Pons (tissue), 1 donor: Measurements from ENCODE around the gene TMEM134.
A peak's percentile ranks its signal among the peaks of the same experiment; 100 is the strongest.
"Not testable (repeated sequence)": the region's sequence is repeated elsewhere in the genome, so short reads cannot be mapped to it uniquely, and the experiment has no call there.

Experiments
- DNase-seq: peaks from one replicate; pipeline ENCODE4 v3.0.0-alpha.2; 2016; ENCODE audit warnings: low spot score

TMEM134 gene

GRCh38 chr11:67485873-67486361 is 16.9 kb upstream of the TMEM134 start:
- not testable (repeated sequence) for DNase-seq

DNA sequence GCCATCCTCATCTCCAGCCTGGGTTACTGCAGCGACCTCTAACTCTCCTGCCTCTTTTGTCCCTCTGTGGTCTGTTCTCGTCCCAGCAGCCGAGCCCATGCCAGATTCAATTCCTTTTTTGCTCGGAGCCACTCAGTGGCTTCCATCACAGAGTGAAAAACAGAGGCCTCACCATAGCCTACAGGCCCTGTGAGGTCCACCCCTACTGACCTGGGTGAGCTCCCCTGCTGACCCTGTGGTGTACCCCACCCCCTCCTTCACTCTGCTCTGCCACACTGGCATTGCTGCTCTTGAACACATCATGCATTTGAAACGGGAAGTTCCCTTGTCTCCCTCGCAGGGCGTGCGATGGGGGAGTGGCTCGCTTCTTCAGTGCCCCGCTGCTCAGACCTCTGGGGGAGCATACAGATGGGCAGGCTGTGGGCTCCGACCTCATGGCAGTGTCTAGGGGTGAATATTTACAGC is 15.8 kb upstream of the TMEM134 start:
- DNase-seq = peak; percentile 43

DNA sequence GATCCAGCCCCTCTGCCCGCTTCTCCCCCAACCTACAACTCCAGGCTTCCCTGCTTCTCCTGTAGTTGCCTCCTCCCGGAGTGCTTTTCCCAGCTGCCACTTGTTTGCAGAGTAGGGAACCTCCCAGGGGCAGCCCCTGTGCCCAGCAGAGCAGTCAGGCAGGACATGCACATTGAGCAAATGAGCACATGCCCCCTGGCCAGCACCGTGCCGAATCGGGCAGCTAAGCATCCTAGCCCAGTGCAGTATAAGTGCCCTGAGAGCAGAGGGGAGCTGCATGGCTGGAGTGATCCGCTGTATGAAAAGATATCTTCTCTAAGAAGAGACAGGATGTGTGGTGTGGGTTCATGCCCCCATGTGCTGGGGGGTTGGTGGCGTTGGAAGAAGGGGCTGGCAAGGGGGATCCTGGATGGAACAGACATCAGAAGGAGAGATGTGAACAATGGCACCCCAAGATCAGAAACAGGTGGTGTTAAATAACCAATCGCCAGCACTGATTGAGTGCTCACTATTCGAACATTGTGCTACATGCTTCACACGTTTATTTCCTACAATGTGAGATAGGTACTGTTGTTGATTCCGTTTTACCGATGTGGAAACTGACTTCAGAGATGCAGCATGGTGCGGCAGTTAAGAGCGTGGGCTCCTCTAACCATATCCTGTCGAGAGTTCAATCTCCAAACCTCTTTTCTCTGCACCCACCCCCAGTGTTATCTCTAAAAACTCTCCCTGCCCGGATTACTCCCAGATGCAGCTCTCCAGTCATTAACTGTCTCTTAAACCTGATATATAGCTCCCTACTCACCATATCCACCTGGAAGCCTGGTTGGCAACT is 15.0 kb upstream of the TMEM134 start:
- no peak for DNase-seq

- peak; percentile 99 for DNase-seq
Observed at GRCh38 chr11:67482827-67483798, 14.1 kb upstream of the TMEM134 start, which contains the start of gene AIP. TSS of gene AIP (plus strand) at chr11:67483026. CDS start at chr11:67483159, 133 bp downstream.

- no peak for DNase-seq
Observed at GRCh38 chr11:67482275-67482826, 13.3 kb upstream of the TMEM134 start.

DNA sequence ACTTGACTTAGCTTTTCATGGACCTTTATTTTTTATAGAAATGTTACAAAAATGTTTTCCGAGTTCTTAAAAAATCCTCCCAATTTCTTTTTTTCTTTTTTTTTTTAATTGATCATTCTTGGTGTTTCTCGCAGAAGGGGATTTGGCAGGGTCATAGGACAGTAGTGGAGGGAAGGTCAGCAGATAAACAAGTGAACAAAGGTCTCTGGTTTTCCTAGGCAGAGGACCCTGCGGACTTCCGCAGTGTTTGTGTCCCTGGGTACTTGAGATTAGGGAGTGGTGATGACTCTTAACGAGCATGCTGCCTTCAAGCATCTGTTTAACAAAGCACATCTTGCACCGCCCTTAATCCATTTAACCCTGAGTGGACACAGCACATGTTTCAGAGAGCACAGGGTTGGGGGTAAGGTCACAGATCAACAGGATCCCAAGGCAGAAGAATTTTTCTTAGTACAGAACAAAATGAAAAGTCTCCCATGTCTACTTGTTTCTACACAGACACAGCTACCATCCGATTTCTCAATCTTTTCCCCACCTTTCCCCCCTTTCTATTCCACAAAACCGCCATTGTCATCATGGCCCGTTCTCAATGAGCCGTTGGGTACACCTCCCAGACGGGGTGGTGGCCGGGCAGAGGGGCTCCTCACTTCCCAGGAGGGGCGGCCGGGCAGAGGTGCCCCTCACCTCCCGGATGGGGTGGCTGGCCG is 8.4 kb upstream of the TMEM134 start:
- not testable (repeated sequence) for DNase-seq

DNA sequence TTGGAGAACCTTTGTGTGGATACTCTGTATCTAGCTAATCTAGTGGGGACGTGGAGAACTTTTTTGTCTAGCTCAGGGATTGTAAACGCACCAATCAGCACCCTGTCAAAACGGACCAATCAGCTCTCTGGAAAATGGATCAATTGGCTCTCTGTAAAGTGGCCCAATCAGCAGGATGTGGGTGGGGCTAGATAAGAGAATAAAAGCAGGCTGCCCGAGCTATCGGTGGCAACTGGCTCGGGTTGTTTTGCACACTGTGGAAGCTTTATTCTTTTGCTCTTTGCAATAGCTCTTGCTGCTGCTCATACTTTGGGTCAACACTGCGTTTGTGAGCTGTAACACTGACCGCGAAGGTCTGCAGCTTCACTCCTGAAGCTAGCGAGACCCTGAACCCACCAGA is 7.6 kb upstream of the TMEM134 start:
- DNase-seq = not testable (repeated sequence)

DNA sequence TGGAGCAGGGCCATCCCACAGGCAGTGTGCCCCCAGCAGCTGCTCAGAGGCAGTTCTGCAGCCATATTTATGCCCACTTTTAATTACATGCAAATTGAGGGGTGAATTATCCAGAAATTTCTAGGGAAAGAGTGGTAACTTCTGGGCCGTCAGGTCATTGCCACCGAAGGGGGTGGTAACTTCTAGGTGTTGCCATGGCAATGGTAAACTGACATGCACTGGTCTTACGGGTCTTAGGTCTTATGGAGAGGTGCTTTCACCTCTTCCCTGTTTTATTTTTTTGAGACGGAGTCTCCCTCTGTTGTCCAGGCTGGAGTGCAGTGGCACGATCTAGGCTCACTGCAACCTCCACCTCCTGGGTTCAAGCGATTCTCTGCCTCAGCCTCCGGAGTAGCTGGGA is 3.8 kb upstream of the TMEM134 start:
- DNase-seq = no peak

- DNase-seq = no peak
Observed at GRCh38 chr11:67470337-67471002, 1.4 kb upstream of the TMEM134 start.

DNA sequence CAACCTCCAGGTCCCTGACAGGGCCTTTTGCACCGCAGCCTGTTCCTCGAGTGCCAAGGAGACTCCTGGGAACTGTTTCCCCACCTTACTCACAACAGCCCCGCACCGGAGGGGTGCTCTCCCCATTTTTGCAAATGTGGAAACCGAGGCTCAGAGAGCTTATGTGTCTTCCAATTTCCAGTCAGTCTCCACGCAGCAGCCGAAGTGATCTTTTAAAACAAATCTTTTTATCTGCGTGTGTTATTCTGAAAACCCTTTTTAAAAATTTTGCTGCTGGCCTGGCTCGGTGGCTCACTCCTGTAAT is 409 bp upstream of the TMEM134 start:
- no peak for DNase-seq

- DNase-seq = no peak
Observed at GRCh38 chr11:67468456-67468758, 644 bp downstream of the TMEM134 start.

DNA sequence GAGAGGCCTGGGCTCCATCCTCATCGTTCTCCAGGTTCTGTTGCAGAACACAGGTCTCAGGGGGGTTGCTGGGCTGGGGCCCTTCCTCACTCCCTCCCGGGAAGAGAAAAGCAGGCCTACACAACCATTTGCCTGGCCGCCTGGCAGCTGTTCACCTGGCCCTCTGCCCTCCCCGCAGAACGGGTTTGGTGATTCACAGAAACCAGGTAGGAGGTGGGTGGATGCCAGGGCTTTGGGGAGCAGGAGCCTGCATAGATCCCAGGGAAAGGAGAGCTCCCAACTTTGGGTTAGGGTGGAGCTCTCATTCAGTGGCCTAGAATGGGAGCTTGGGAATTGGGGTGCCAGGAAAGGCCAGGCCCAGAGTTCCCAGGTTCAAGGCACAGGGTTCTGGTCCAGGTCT is 995 bp downstream of the TMEM134 start:
- no peak for DNase-seq

DNA sequence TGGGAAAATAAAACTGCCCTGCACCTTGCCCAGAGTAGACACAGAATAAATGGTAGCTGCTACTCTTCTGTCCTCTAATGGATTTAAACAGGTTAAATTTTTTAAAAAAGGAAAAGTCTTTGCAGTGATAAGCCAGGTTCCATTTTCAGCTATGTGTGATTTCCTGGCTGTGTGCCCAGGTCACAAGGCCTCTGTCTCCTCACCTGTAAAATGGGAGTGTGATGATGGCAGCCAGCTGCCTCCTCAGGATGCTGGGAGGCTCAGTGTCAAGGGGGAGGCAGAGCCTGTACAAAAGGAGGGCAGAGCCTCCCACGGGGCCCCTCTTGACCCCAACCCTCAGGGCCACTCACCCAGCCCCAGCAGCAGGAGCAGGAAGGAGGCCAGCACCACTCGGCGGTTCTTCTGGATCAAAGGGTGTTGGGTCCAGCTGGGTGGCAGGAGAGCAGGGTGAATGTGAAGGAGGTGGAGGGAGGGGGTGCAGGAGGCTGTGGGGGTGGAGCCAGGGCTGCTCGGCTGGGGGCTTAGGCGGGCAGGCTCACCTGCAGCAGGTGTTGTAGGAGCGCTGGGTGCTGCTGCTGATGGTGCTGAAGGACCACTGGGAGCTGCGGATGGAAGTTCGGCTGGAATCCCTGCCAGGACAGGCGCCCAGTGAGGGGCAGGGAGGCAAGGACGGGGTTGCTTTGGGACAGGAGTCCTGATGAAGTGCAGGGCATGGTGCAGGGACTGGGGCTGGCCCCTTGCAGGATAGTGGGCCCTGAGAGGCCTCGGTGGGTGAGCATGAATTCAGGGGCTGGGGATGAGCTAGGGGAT is 1.9 kb downstream of the TMEM134 start:
- no peak for DNase-seq

GRCh38 chr11:67466367-67466766 is 2.7 kb downstream of the TMEM134 start:
- no peak for DNase-seq

GRCh38 chr11:67465530-67465929 is 3.5 kb downstream of the TMEM134 start:
- not testable (repeated sequence) for DNase-seq

DNA sequence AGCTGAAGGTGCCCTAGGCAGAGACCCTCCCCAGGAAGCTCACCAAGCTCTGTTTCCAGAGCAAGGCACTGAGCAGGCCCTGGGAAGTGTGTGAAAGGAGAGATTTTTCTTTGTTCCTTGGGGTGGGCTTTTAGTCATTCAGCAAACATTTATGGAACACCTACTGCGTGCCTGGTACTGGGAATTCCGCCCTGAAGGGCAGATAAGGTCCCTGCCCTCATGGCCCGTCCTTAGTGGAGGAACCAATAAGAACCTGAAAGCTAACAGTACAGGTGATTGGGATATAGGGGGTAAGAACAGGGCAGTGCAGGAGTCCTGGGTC is 3.9 kb downstream of the TMEM134 start:
- DNase-seq = no peak

DNA sequence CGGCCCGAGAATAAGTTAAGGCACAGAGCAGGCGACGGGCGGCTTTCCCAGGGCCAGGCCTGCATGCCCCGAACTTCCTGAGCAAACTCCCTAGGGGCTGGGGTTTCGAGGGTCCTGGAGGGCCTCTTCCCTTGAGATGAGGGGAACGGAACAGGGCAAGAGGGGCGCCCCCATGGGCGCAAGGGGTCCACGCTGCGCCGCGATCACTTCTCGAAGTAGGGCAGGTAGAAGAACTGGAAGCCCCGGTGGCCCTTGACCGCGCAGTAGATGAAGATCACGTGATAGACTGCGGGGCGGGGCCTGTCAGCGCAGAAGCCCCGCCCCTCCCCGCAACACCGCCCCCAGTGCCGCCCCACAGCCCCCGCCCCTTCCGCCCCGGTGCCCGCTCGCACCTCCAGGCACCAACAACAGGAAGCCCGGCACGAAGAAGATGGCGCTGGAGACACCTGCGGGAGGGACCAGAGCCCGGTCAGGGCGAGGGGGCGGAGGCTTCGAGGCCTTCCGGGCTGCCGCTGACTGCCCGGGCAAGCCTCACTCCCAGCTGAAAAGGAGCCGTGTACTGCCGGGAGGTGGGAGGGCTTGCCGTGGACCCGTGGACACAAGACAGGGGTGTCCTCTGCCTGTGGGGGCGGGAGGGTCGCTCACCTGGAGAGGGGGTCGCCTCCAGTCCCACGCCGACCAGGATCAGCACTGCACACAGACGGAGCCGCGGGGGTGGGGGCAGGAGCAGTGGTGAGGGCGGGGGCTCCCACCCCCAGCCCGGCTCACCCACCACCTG is 4.5 kb downstream of the TMEM134 start:
- DNase-seq = peak; percentile 74

DNA sequence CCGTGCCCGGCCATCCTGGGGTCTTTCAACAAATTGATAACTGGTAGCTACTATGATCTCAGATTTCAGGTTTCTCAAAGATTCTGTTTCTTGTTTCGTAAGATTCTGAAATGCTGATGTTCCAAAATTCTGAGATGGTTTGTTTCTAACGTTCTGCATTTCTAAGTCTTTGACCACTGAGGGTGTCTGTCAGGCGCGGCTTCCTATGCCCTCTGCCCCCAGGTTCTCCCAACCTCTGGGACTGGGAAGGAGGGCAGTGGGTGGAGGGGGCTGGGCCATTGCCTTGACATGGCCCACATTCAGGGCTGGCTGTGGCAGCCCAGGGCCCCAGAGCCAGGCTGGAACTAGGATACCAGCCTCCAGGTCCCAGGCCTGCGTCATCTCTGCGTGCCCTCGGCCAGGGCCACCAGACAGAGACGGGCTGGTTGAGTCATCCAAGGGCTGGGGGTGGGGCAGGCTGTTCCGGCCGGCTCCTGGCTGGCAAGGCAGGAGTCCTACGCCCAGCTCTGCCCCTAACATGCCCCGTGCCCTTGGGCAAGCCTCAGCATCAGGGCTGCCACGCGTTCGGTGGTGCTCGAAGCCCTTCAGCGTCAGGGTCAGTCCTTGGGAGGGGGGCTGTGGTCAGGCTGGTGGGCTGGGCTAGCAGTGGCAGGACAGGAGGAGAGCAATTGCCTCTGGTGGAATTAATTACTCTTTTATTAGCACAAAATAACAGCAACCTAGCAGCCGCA is 5.2 kb downstream of the TMEM134 start:
- DNase-seq = no peak

GRCh38 chr11:67463186-67463585 is 5.9 kb downstream of the TMEM134 start:
- no peak for DNase-seq
